Measurements from ENCODE around the gene PRKCA. TPM values are rescaled to one million over a fixed set of nuclear protein-coding genes. Genes with fewer than 3 reads are reported as not detected.
"Not testable (repeated sequence)": the region's sequence is repeated elsewhere in the genome, so short reads cannot be mapped to it uniquely, and the experiment has no call there.

The PRKCA gene
- total and polyA plus RNA-seq, 2 experiments from 2014 or later, result 6.4 to 35.4 TPM

- TF ChIP-seq, protein P1, sequence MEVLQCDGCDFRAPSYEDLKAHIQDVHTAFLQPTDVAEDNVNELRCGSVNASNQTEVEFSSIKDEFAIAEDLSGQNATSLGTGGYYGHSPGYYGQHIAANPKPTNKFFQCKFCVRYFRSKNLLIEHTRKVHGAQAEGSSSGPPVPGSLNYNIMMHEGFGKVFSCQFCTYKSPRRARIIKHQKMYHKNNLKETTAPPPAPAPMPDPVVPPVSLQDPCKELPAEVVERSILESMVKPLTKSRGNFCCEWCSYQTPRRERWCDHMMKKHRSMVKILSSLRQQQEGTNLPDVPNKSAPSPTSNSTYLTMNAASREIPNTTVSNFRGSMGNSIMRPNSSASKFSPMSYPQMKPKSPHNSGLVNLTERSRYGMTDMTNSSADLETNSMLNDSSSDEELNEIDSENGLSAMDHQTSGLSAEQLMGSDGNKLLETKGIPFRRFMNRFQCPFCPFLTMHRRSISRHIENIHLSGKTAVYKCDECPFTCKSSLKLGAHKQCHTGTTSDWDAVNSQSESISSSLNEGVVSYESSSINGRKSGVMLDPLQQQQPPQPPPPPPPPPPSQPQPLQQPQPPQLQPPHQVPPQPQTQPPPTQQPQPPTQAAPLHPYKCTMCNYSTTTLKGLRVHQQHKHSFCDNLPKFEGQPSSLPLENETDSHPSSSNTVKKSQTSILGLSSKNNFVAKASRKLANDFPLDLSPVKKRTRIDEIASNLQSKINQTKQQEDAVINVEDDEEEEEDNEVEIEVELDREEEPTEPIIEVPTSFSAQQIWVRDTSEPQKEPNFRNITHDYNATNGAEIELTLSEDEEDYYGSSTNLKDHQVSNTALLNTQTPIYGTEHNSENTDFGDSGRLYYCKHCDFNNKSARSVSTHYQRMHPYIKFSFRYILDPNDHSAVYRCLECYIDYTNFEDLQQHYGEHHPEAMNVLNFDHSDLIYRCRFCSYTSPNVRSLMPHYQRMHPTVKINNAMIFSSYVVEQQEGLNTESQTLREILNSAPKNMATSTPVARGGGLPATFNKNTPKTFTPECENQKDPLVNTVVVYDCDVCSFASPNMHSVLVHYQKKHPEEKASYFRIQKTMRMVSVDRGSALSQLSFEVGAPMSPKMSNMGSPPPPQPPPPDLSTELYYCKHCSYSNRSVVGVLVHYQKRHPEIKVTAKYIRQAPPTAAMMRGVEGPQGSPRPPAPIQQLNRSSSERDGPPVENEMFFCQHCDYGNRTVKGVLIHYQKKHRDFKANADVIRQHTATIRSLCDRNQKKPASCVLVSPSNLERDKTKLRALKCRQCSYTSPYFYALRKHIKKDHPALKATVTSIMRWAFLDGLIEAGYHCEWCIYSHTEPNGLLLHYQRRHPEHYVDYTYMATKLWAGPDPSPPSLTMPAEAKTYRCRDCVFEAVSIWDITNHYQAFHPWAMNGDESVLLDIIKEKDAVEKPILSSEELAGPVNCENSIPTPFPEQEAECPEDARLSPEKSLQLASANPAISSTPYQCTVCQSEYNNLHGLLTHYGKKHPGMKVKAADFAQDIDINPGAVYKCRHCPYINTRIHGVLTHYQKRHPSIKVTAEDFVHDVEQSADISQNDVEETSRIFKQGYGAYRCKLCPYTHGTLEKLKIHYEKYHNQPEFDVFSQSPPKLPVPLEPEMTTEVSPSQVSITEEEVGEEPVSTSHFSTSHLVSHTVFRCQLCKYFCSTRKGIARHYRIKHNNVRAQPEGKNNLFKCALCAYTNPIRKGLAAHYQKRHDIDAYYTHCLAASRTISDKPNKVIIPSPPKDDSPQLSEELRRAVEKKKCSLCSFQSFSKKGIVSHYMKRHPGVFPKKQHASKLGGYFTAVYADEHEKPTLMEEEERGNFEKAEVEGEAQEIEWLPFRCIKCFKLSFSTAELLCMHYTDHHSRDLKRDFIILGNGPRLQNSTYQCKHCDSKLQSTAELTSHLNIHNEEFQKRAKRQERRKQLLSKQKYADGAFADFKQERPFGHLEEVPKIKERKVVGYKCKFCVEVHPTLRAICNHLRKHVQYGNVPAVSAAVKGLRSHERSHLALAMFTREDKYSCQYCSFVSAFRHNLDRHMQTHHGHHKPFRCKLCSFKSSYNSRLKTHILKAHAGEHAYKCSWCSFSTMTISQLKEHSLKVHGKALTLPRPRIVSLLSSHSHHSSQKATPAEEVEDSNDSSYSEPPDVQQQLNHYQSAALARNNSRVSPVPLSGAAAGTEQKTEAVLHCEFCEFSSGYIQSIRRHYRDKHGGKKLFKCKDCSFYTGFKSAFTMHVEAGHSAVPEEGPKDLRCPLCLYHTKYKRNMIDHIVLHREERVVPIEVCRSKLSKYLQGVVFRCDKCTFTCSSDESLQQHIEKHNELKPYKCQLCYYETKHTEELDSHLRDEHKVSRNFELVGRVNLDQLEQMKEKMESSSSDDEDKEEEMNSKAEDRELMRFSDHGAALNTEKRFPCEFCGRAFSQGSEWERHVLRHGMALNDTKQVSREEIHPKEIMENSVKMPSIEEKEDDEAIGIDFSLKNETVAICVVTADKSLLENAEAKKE (CRISPR knock-in tag; IDR thresholded peaks at IDR 0.05), result no peak
- TF ChIP-seq STAT1 (IDR thresholded peaks at IDR 0.05; ENCODE audit: unreplicated experiment) (no peak), POLR2AphosphoS5 (IDR thresholded peaks at IDR 0.05; ENCODE audit: low read depth) (no peak)
- TF ChIP-seq, protein P2, sequence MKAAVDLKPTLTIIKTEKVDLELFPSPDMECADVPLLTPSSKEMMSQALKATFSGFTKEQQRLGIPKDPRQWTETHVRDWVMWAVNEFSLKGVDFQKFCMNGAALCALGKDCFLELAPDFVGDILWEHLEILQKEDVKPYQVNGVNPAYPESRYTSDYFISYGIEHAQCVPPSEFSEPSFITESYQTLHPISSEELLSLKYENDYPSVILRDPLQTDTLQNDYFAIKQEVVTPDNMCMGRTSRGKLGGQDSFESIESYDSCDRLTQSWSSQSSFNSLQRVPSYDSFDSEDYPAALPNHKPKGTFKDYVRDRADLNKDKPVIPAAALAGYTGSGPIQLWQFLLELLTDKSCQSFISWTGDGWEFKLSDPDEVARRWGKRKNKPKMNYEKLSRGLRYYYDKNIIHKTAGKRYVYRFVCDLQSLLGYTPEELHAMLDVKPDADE (IDR thresholded peaks at IDR 0.05), result no peak
Observed at GRCh38 chr17:66349521-66350254, 47.3 kb downstream of the PRKCA start (continued).

GRCh38 chr17:66350576-66350975 lies 48.2 kb downstream of the PRKCA start:
- not testable (repeated sequence) for DNase-seq (ENCODE audit: low spot score); H3K36me3 ChIP-seq (ENCODE audit: insufficient read depth); H3F3A ChIP-seq (replicated peaks; ENCODE audit: low read depth); H4K20me1 ChIP-seq (replicated peaks; ENCODE audit: insufficient read depth); H3K4me3 ChIP-seq; H3K9me3 Mint-ChIP-seq; H3K36me3 Mint-ChIP-seq (ENCODE audit: low read depth); H3K9me2 ChIP-seq (ENCODE audit: insufficient read depth); ATAC-seq; H3K79me2 ChIP-seq (replicated peaks; ENCODE audit: insufficient read depth); H3K27me3 ChIP-seq (ENCODE audit: insufficient read depth); H2AFZ ChIP-seq; H3K4me1 ChIP-seq (ENCODE audit: insufficient read depth); H3K4me2 ChIP-seq; H3K4me3 Mint-ChIP-seq; H3K27ac ChIP-seq (ENCODE audit: low read depth); H3K27ac Mint-ChIP-seq; H3K27me3 Mint-ChIP-seq (ENCODE audit: insufficient read depth, low read depth, poor library complexity)
- peaks cover 29% of the 10 kb centered on the region for H3K4me1 Mint-ChIP-seq
